Uterus (tissue), 2 donors: ENCODE data around the gene CCNL2.

Experiments
- POLR2A ChIP-seq, 2 donors: fragments of 450-650 bp; IDR thresholded peaks; one replicate each; pipeline ENCODE4 v1.6.1; 2016; ENCODE audit warnings: antibody characterized with exemption in 2 of 2, mild to moderate bottlenecking in 1 of 2, moderate library complexity in 1 of 2
- TF ChIP-seq, protein P1 (sequence below), 4 experiments: fragments of 200-600 bp in 2 of 4; fragments of 450-650 bp in 2 of 4; sonication (generic) in 2 of 4; IDR thresholded peaks; one replicate each; pipeline ENCODE4 v1.5.1; 2016 to 2019; ENCODE audit warnings: antibody characterized with exemption in 4 of 4, mild to moderate bottlenecking in 2 of 4, moderate library complexity in 1 of 4

DNA sequence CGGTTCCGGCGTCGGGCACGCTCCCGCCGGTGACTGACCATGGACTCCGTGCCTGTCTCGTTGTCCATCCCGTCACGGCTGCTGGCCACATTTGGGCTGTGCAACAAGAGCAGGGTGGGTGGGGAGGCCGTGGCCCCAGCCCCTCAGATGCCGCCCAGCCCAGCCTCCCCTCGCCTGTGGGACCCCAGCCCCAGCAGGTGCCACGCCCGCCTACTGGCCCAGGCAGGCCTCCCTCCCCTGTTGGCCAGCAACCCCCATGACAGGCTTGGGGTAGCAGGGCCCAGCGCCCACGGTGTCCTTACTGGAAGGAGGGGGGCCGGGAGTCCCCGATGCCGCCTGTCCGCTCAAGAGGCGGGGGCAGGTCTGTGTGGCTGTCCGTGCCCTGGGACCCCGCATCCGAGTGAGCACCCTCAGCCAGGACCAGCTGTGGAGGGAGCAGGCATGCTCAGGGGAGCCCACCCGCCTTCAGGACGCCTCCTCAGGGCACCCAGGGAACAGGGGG is 57.0 kb downstream of the CCNL2 start:
- no peak for TF ChIP-seq POLR2A (IDR thresholded peaks at IDR 0.05)
- TF ChIP-seq, protein P1, sequence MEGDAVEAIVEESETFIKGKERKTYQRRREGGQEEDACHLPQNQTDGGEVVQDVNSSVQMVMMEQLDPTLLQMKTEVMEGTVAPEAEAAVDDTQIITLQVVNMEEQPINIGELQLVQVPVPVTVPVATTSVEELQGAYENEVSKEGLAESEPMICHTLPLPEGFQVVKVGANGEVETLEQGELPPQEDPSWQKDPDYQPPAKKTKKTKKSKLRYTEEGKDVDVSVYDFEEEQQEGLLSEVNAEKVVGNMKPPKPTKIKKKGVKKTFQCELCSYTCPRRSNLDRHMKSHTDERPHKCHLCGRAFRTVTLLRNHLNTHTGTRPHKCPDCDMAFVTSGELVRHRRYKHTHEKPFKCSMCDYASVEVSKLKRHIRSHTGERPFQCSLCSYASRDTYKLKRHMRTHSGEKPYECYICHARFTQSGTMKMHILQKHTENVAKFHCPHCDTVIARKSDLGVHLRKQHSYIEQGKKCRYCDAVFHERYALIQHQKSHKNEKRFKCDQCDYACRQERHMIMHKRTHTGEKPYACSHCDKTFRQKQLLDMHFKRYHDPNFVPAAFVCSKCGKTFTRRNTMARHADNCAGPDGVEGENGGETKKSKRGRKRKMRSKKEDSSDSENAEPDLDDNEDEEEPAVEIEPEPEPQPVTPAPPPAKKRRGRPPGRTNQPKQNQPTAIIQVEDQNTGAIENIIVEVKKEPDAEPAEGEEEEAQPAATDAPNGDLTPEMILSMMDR (IDR thresholded peaks at IDR 0.05) = no peak
